DMS 273 (cell line): ENCODE data around the gene POP4.
"Not testable (repeated sequence)": the region's sequence is repeated elsewhere in the genome, so short reads cannot be mapped to it uniquely, and the experiment has no call there.

Experiments
- DNase-seq: peaks from one replicate; lab custom pipeline; 2025; ENCODE audit not compliant: unreplicated experiment; lab: John Stamatoyannopoulos, UW

The POP4 gene

DNA sequence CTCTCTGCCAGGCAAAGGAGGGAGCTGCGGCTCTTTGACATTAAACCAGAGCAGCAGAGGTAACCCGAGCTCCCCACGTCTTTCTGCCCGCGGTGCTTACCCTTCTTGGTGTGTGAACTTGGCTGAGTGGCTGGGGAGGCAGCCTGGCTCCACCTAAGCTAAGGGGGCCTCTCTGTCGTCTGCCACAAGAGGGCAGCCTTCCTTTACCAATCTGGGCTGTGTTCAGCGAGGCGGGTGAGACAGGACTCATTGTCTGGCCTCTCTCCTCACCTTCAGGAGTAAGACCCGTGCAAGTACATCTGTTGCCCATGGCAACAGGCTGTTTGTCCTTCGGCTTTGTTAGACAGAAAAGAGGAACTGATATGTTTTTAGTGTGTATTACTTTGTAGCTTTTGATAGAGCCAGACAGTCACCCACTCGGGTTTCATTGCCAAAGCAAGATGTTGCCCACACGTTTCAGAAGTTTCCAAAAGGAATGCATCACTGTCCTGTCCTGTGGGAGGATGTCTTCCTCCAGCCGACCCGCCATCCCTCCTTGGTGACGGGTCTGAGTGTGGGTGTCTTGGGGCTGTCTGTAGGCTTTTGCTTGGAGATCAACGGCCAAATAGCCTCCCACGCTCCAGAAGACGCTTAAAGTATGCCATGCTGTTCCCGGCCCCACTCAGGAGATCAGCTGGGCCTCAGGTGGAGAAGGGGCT, 4.6 kb downstream of the POP4 start:
- DNase-seq, result peak; percentile 90

DNA sequence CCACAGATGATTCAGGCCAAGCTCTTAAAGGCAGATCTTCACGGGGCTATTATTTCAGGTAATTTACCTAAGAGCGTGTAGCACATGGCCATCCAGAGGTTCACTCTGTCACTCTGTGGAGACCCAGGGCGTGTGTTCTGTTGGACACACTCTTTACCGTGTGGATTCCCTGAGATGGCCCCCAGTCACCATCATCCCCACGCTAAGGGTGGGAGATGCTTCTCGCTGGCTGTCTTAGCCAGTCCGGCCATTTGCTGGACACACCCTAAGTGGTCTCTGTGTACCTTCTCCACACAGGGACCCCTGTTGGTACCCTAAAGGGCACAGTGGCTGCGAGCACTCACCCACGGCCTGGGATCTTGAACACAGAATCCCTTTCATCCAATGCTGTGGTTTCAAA, 6.0 kb downstream of the POP4 start:
- DNase-seq, result no peak

DNA sequence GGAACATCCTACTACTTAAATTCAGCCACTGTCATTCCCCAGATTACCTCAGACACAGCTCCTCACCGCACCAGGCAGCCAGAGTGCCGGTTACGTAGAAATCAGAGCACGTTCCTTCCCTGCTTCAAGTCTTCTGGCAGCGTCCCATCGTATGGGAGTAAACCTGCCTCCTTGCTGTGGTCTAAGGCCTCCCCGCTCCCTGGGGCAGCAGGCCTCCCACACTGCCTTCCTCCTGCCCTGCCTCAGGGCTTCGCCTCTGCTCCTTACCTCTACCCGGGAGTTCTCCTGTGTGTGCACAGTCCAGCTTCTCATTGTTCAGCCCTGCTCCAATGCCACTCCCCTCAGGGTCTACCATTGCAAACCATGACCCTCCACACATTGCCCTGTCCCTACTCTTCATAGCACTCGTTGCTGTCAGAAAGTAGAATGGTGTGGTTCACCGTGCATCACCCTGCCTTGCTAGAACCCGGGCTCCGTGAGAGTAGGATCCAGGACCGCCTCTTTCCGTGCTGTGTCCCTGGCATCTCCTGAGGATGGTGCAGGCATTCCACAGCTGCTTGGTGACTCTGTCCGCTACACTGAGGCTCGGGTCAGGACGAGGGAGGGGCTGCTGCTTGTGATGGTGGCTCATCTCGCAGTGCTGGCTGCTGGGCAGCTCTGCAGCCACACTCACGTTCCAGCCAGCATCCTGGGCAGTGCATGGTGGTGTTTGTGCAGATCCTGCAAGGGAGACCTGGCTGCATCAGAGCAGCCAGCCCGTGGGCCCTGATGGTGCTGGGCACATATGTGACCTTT, 6.9 kb downstream of the POP4 start:
- no peak for DNase-seq

DNA sequence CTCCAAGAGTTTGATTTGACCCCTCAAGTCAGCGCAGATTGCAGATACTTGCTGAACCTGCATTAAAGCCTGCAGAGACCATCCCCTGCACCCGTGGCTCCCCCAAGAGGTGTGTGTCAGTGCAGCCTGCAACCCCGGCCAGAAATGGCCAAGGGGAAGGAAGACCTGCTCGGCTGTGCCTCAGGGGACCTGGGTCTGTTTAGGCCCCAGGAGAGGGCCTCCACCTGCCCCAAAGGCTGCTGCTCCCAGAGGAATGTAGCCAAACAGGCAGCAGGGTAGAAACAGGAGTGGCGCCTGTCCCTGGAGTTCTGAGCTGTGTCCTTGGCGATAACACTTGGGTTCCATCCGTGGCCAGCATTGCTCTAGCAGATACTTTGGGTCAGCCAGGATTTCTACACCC, 8.0 kb downstream of the POP4 start:
- no peak for DNase-seq

DNA sequence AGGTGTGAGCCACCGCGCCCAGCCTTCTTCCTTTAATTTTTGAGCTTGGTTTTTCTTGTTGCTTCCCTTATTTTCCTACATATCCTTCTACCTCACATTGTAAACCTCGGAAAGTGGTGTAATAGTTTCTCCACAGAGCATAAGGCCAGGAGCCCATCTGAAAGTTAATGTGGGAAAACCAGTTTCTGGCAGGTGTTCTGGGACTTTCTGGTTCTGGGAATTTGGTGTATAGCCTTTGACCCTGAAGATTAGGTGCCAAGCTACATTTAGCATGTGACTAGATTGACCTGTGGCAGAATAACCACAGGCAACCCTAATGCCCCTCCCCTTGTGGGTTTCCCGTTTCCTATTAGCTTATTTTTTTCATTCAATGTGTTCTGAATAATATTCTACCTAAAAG, 8.7 kb downstream of the POP4 start:
- DNase-seq, result no peak

DNA sequence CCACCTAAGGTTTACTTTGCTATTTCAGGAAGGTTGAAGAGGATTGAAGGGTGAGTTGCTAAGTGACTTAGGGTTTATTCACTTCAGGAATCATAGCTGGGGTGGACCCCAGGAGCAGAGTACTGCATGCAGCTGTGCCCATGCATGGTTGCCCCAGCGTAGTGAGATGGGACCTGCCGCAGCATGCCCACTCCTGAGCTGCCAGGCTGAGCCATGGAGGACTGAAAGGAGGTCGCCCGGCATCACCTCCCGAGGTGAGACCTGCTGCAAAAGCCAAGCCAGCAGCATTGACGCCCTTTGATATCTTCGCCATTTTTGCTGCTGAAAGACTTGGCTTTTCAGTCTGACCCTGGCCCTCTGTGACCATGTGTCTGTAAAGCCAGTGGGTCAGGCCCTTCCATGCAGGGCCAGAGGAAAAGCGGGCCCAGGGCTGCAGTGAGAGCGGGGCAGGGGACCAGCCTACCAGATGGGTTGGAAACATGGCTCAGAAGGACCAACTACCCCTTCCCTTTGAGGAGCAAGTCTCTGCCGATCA, 9.9 kb downstream of the POP4 start:
- DNase-seq, result no peak

DNA sequence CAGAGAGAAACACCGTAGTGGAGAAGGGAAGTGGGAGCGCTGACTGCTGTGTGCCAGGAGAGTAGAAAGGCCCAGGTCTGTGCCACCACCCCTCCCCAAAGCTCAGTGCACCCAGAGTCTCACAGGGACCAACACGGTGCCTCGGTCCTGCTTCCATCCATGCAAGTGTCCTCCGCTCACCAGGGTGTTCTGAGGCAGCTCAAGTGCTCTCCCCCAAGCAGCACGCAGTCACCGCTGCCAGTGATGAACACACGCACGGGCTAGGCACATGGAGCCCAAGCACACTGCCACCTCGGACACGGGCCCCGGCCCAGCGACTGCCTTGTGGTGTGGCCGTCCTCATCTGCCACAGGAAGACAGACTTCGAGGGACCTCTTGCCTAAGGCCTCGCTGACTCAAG, 10.5 kb downstream of the POP4 start:
- no peak for DNase-seq

DNA sequence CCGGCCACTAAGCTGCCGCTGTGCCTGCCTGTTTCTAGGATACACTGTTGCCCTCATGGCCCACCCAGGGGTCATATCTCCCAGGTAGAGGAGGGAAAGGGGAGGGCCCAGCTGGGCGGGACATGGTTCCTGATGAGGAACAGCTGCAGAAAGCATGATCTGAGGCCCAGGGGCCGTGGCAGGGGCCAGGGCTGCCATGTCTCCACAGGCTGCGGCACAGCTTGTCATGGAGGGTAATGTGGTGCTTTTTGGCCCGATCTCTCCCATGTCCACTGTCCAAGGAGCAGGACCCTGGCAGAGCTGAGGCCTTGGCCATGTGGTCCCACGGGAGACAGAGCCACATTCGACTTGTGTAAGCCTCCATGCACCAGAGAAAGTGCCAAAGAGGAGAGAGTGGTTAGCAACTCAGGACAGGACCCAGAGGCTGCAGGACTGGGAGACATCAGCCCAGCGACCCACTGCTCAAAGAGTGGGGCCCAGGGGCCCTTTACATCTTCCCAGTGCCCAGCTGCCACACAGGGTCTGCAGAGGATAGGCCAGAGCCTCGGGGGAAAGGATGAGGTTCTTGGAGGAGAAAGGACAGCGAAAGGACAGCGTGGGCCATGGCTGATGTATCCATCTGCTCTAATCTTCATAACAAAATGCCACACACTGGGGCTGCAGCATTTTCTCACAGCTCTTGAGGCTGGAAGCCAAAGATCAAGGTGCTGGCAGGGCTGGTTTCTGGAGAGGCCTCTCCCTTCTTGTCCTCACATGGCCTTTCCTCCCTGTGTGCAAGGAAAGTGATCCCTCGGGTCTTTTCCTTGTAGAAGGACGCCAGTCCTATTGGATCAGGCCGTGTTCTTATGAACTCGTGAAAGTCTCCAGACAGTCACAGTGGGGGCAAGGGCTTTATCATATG, 11.5 kb downstream of the POP4 start:
- peak; percentile 9 for DNase-seq

DNA sequence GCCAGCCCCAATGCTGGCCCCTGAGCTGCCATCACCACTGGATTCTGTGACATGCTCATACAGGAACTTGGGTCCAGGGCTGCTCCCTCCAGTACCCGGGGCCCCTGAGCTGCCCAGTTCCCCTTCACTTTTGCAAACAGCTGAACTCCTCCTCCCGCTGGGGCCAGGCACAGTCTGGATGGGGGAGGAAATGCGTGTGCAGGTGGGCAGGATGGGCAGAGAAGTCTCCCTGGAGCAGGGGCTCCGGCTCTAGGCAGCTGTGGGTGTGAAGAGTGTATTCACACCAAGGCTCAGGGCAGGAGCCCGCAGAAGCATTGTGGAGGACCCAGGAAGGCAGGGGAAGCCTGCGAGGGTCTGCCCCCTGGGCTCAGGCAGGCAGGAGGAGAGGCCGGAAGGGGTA, 12.4 kb downstream of the POP4 start:
- DNase-seq, result no peak

DNA sequence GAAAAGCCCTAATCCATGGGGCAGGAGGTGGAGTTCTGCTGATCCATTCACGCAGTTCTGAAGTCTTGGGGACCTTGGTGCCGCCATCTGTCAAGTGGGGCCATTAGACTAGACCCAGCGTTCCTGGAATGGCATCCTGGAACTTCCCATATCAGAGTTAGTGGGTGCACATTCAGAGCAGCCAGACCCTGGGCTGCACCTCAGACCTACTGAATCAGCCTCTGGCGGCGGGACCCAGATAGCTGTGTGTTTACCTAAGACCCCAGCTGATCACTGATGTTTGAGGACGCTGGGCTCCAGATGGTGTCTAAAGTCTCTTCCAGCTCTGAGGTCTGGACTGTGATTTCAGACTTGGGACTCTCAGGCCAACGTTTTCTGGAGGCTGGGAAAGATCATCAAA, 12.8 kb downstream of the POP4 start:
- peak; percentile 44 for DNase-seq

DNA sequence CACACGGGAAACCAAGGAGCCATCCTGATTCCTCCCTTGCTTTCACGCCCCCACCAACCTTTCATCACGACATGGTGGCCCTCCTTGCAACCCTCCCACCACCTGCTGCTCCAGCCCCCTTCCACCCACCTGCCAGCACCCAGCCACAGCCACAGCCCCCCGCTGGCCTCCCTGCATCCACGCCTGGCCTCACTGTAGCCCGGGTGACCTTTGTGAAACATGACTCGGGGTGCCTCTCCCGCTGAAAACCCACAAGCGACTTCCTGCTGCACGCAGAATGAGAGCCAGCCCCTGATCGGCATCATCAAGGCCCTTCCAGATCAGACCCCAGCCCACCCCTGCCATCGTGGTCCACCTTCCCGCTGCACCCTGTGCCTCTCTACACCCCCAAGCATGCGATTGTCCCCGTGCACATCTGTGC, 14.9 kb downstream of the POP4 start:
- DNase-seq, result no peak

DNA sequence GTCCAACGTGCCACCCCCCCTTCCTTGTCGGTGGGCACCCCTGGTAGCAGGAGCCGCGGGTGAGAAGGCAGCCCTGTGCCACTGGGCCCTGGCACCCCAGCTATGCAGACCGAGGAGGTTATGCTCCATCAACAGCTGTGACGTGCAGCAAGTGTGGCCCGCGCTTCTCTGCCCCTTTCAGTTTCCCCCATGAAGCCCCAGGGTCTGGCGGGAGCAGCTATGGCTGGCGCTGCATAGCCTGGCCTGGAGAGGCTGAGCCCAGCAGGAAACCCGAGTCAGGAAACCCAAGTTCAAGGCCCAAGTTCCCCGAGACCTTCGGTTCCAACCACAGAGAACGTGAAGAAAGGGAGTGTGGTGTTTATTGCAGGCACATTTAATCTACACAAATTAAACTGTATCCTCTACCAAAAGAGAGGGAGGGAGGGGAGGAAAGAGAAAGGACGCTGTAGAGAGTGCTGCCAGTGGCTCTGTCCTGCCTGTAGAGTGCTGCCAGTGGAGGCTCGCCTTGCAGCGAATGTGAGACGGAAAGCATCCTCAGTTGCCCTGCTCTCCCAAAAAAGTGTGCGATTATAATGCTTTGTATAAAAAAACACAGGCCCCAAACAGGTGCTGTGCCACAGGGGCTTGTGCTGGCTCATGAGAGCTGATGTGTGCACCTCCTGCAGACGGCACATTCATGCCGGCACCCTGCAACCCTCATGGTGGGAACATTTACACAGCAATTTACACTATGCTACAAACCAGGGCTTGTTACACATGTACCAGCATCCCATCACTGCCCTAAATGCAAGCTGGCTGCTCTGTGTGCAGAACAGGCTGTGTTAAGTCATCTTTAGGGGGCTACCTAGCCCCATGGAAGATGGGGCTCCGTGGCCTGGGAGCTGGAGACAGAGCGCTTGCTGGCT, 16.3 kb downstream of the POP4 start:
- DNase-seq, result no peak

DNA sequence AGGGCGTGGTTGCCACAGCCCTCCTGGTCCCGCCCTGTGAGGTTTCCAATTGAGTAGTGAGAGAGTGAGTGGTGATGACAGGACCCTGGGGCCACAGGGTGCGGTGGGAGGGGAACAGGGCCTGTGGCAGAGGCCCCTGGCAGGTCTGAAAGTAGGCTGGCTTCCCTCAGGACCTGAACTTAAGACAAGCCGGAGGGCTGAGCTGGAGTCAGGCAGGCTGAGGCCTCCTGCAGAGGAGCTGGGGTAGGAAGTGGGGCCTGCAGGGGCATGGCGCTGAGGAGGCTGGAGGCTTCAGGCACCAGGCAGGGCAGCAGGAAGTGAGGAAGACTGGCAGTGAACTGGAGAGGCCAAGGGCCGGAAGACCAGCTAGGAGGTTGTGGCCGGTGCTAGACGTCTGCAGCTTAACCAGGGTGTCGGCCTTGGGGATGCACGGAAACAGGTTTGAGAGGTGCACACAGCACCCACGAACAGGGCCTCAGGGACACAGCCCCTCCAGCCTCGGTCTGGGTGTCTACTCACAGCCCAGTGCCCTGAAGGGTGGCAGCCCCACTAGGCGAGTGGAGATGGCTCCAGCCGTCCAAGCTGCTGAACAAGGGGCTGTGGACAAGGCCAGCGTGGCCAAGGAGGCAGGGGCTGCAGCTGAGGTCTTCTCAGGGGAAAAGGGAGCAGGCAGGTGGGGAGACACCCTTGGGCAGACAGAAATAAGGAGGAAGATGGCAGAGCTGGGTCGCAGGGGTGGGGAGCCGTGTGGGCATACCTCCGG, 17.8 kb downstream of the POP4 start:
- DNase-seq, result no peak

DNA sequence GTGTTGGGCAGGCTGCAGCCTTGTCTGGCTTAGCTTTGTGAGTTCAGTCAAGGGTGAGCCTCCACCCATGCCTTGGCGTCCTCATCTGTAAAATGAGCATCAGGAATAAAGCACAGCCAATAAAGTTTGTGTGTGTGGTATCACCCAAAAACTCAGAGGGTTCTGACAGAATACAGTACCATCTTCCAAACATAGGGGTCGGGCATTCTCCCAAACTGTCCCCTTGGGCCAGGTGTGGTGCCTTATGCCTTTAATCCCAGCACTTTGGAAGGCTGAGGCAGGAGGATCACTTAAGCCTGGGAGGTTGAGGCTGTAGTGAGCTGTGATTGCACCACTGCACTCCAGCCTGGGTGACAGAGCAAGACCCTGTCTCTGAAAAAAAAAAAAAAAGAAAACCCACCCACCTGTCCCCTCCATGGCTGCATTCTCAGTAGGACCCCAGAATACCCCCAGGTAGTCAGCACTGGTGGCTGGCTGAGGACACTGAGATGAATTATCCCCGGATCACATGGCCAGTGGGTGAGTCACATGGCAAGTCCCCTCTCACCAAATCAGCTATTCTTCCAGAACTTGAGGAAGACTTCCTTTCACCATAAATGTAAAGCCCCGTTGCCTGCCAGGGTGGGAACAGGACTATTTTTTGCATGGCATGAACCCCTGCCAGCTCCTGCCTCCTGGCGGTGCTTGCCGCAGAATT, 18.6 kb downstream of the POP4 start:
- peak; percentile 43 for DNase-seq

DNA sequence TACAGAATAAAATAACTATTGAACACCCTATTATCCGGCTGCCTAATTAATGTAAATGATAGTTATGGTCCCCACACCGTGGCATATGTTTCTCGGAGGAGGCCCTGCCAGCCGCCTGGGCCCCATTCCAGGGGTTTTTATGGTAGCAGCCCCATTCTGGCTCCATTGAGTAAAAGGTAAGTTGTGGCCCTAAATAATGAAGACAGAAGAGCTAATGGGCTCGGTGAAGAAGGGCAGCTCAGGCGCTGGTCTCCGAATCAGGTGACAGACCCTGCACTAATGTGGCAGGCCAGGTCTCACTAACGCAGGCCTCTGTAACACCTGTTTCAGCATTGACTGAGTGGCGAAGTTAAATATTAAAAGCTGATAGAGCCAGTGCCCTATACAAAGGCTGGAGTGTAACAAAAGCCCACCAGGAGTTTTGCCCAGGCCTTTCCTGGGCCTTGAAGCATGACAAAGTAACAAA, 19.1 kb downstream of the POP4 start:
- no peak for DNase-seq

DNA sequence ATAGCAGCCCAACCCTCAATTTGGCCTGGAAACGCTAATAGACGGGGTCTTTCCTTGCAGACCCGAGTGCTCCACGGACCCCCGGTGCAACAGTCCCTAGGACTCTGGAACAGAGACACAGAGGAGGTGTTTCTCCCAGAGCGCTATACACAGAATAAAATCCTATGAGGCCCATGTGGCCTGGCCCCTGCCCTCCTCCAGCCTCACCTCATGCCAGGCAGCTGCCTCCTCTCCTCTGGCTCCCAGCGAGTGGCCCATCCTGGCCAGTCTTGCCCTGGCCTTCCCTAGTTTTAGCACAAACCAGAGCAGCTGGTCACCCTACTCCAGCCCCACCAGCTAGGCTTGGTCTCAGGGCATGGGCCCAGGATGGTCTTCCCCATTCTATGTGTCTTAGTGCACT, 20.3 kb downstream of the POP4 start:
- DNase-seq, result no peak

DNA sequence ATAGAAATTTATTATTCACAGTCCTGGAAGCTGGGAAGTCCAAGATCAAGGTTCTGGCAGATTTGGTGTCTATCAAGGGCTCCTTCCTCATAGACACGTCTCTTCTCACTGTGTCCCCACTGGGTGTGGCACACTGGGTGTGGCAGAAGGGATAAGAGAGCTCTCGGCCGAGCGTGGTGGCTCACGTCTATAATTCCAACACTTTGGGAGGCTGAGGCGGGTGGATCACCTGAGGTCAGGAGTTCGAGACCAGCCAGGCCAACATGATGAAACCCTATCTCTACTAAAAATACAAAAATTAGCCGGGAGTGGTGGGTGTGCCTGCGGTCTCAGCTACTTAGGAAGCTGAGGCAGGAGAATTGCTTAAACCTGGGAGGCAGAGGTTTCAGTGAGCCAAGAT, 20.7 kb downstream of the POP4 start:
- DNase-seq, result not testable (repeated sequence)

DNA sequence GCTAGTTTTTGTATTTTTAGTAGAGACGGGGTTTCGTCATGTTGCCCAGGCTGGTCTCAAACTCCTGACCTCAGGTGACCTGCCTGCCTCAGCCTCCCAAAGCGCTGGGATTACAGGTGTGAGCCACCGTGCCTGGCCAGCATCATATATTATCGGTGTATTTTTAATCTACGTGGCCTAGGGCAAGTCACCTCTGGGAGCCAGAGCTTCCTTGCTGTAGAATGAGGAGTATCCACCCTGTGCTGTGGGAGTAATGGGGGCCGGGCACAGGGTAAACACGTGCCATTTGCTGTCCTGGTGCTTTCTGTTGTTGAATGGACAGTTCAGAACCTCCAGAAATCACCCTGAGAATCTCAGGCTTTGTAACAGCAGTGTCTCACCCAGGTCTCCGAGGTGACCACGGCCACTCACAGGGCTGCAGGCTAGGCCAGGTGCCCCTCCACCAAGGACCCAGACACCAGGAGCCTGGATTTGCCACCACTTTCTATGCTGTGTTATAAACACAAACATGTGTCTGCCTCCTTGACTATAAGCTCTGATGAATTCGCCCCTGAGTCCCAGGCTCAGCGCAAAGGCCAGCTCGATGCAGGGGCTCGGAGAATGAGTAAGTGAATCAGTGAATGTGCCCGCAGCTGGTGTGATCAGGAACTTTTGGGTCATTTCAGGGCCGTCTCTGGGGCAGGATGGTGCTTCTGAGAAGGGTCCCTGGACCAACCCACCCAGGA, 22.7 kb downstream of the POP4 start:
- DNase-seq, result no peak
